Stimulated activated CD8-positive, alpha-beta memory T cell treated with anti-CD3 and anti-CD28 coated beads, Interleukin-4, amount 100 ng/mL, for 1 hour (primary cell): ENCODE measurements around the gene SLC5A3.

Experiments used
- DNase-seq, 2 donors: peaks; one replicate each; pipeline ENCODE4 v3.0.0-alpha.2; 2020; ENCODE audit warnings: low read depth in 2 of 2, low spot score in 1 of 2

Gene SLC5A3

DNA sequence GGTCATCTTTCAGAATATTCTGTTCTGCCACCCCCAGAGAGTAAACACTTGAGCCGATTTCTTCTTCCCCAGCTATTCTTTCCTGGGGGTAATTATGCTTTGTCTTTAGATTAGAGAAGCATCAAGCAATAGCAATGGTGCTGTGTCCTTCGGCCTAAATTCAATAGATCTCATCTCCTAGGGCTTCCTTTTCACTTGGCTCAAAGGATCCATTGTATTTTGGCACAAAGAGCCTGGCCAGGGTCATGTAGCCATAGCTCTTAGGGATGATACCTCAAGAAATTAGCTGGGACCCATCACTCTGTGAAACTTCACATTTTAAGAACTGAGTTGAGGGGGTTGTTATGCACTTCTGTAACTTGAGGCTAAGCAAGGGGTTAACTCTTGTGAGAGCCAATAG, 27.0 kb downstream of the SLC5A3 start:
- no peak for DNase-seq

DNA sequence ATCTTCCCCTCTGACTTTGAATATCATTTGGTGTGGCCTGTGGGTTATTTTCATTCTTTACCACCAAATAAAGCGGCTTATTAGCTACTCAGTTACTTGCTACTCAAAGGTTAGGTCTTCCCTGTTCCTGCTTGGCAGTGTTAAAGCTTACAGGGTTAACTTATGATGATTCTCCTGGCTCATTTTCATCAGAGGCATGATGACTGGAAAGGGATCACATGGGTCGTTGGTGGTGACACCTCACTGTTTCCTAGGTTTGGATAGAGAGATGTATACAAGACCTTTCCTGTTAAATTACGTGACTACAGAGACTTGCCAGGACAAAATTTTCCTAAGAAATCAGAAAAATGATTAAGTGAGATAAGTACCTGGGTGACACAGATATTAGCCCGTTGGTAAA, 27.4 kb downstream of the SLC5A3 start:
- DNase-seq: no peak

DNA sequence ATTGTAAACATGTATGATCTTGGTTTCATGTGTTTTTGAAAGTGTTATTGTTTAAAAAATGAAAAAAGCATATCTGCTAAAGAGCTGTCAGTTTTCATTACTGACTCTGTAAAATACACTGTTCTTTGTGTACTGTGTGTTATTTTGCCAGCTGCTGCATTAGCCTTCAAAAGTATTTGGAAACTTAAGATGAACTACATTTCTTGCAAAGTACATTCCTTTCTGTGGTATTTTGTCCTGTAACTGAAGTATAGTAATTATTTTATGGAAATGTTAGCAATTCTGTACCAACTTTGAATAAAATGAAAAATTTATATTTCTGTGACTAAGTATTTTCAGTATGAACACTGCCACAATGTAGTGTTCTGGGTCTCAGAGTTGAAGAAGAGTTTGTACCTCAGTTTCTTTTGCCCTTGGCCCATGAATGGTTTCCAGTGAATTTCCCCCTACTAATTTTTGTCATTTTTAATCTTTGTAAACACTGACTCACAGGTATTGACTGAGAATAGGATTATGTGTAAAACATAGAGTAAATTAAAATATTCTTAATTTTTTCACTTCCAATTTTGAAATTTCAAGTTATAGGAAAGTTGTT, 32.7 kb downstream of the SLC5A3 start:
- DNase-seq: no peak

DNA sequence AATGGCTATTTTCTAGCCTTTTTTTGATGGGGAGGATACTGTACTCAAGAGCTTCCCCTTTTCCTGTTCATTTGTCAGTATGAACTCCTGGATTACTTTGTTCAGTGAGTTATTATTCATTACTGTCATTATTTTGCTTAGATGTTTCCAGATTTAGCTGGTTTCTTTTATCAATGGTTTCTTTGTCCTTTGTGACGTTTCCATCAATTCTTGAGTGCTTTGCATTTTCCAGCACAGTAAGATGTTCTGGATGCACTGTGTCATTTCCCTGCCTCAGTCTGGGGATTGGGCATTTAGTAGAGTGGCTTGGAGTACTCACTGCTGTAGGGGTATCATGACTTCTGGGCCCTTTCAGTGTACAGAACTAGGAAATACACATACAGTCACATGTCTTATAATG, 34.2 kb downstream of the SLC5A3 start:
- DNase-seq: no peak

DNA sequence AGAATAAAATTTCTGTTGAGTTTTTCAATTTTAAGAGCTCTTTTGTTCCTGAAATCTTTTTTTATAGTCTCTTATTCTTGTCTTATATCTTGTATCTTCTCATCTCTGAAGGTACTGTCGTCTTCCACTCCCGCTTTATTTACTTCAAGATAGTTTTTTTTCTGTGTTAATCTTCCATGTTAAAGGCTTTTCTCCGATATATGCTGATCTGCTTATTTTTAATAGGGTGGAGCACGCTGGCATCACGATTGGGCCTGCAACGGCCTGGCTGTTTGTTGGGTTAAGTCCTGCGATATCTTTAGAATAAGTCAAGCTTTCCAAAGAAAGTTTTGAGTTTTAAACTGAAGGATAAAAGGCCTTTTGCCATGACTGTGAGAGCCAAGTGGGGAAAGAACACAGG, 35.7 kb downstream of the SLC5A3 start:
- DNase-seq: no peak

DNA sequence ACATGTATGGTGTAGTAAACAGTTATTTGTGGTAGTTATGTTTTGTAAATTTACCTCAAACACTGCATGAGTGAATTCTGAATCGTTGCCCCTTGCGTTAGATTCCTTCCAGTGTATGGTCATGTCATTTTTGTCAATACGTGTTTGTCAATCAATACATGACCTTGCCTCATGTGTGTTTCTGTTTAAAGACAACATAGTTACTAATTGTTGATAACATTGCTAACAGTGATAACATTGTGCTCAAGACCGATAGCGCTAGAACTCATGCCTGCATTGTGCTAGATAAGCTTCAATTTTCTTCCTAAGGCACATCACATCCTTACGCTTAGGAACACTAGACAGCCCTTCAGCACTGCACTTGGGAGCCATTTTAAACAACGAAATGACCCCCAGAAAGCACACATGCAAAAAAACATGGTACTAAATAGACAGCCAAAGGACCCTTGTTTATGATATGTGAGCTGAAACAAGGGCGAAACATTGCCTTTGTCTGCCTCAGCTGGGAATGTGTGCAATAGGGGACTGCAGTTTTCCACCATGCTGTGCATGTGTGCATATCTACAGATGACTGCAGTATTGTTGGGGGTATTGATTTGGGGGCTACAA, 37.3 kb downstream of the SLC5A3 start:
- DNase-seq: no peak

DNA sequence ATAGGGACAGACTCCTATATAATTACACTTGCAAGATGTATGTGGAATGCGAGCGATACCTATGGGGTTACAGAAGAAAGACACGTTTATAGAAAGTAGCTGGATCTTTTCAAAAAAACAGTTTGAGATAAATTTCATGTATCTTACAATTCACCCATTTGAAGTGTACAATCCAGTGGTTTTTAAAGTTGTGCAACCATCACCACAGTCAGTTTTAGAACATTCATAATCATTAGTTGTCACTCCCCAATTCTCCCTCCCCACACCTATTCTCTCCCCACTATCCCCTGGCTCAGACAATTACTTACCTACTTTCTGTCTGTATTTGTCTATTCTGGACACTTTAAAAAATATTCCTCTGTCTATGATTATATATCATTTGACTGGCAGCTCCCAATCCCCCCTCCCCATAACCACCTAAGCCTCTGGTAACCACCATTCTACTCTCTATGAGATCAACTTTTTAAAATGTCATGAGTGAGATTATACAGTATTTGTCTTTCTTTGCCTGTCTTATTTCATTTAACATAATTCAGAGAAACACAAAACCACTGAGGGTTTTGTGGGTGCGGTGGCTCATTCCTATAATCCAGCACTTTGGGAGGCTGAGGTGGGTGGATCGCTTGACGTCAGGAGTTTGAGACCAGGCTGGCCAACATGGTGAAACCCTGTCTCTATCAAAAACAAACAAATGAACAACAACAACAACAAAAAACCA, 39.1 kb downstream of the SLC5A3 start:
- DNase-seq: no peak

DNA sequence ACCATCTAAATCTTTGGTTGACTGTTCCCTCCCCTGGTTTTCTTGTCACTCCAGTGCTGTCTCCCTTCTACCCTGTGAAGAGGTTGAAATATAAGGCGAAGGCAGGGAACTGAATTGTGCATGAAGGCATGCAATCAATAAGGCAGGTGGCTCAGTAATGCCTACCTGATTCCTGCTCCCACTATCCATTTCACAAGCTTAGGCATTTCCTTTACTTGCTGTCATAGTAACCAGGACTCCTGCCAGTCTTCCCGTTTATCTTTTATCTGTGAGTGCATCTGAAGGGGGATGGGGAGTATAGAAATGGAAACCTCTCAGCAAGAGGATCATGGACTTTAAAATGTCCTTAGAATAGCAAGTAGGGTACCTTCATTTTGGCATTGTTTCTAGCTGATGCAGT, 40.5 kb downstream of the SLC5A3 start:
- DNase-seq: no peak

DNA sequence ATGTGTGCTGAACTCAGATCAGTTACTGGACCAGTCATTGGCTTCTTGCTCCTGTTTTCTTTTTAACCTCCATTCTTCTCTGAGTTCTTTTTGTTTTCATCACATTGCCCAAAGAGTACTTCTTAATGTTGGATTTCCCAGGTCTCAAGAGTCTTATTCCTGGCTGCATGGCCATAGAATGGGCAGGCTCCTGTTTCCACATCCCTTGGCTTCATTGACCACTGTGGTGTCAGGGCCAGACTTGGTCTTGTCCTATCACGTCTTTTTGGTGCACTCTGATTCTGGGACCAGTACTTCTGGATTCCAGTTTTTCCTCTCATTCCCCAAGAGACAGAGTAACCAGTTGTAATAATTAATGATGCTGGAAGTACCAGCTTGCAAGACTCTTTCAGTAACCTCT, 41.8 kb downstream of the SLC5A3 start:
- DNase-seq: no peak

DNA sequence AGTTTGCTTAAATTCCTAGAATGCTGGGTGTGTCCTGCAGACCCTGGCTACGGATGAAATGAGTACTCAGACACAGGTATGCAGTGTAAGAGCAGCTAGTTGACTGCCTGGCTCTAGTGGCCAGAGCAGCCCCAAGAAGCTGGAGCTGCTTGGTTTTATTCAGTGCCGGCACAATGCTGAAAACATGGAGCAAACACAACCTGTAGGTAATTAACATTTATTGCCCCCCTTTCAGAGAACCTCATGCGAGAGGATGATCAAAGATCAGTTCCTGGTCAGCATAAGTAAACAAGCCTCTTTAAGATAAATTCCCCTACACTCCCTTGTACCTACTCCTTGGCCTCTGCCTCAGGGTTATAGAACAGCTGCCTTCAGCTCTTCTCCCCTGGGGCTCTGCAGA, 43.2 kb downstream of the SLC5A3 start:
- DNase-seq: no peak

DNA sequence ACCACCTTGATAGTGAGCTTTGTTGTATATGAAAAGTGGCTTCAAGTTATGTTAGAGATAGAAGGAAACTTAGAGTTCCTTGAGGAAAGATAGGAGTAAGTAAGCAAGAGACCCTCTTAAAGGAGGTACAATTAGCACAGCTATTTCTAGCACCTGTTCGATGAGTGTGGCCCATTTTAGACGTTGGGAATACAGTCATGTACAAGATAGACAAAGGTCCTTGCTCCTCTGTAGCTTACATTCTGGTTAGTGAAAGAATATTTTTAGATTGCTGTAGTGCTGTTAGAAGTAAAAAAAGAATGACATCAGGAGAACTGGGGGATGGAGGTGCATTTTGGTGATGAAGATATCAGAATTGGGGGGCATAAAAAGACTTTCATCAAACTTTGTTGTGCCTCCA, 47.5 kb downstream of the SLC5A3 start:
- no peak for DNase-seq

DNA sequence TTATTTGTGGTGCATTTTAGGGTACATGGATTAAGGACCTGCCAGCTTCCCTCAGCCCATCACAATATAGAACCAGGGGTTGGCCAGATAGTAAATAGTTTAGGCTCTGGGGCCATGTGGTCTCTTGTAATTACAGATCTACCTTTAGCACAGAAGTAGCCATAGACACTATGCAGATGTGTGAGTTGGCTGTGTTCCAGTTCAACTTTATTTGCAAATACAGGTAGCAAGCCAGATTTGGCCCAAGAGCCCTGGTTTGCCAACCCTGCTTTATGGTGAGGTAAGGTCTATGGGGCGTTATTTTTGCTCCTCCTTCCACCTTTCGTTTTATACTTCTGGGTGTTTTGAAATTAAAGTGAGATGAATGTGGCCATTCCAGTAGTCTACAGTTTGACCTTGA, 48.7 kb downstream of the SLC5A3 start:
- no peak for DNase-seq
